ENCODE results near the gene PLAAT4. TPM values are rescaled to one million over a fixed set of nuclear protein-coding genes. Genes with fewer than 3 reads are reported as not detected.
A peak's percentile ranks its signal among the peaks of the same experiment; 100 is the strongest.

The PLAAT4 gene
- total RNA-seq: 10 to 100 TPM in 1 of 2 donors, 1 to 10 TPM in 1; 9.8 to 14.2 TPM
- polyA plus RNA-seq (ENCODE audit: insufficient read depth, low read depth, low replicate concordance): 35.0 TPM
- long read RNA-seq, donor 1, transcript RARRES3-201 (4 exons, 749 nt): major isoform, 12 of 176 reads
- long read RNA-seq, donor 1, partial matches to known transcripts: 31 of 176 reads
- long read RNA-seq, donor 1, other reads (novel, unspliced or antisense): 133 of 176 reads
- long read RNA-seq, donor 2, partial matches to known transcripts: 6 of 10 reads
- long read RNA-seq, donor 2, other reads (novel, unspliced or antisense): 0 of 10 reads

DNA sequence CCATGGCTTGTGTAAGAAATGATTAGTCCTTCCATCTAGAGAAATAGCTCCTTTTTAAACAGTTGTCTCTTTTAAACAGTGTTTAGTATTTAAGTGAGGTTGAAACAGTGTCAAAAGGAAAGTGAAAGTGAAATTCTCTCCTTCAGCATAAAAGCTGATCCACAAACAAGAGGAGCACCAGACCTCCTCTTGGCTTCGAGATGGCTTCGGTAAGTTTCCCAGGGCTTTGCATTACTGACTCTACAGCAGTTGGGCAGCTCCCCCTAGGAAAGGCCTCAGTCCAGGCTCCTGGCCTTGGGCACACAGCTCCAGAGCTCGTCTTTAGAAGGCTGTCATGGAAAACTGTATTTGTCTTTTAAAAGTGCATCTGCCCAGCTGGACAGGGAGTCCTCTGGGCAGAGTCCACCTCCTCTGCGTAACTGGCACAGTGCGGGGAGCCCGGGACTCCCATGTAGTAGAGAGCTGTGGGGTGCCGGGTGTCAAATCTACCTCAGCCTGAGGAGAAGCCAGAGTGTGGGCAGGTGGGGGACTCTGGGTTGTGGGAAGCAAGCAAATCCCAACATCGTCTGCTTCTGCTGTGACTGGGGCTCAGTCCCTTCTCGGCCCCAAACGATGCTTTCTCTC, at the start of gene PLAAT4:
Gene PLAAT4 (plus strand): TSS at position 140 of the 624 bp plus-strand sequence. CDS start 61 bp downstream, at position 201.
- peak; percentile 61 for DNase-seq
- 38% methylated on average over 6 to 10 of the region's 10 CpGs for WGBS, 2 donors

GRCh38 chr11:63488789-63489188, 47.8 kb upstream of the PLAAT4 start:
- H3K36me3 ChIP-seq (ENCODE audit: low read depth, missing control alignments): no peaks in the 10 kb centered on the region
- TF ChIP-seq, protein P1, sequence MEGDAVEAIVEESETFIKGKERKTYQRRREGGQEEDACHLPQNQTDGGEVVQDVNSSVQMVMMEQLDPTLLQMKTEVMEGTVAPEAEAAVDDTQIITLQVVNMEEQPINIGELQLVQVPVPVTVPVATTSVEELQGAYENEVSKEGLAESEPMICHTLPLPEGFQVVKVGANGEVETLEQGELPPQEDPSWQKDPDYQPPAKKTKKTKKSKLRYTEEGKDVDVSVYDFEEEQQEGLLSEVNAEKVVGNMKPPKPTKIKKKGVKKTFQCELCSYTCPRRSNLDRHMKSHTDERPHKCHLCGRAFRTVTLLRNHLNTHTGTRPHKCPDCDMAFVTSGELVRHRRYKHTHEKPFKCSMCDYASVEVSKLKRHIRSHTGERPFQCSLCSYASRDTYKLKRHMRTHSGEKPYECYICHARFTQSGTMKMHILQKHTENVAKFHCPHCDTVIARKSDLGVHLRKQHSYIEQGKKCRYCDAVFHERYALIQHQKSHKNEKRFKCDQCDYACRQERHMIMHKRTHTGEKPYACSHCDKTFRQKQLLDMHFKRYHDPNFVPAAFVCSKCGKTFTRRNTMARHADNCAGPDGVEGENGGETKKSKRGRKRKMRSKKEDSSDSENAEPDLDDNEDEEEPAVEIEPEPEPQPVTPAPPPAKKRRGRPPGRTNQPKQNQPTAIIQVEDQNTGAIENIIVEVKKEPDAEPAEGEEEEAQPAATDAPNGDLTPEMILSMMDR (IDR thresholded peaks at IDR 0.05): no peak
- TF ChIP-seq POLR2A (IDR thresholded peaks at IDR 0.05): no peak
- H3K9me3 ChIP-seq: no peaks in the 10 kb centered on the region
- WGBS, 2 donors: 45 to 46% methylated on average over 1 of the region's 1 CpG
- intact Hi-C loops (cut with DNase I; ENCODE audit: low total_unique reads): loop anchor here (10.0 kb wide), 1 partner anchor 146 kb away; no protein-coding TSS in a partner anchor
- H3K4me1 ChIP-seq: peaks cover 18% of the 10 kb centered on the region
- DNase-seq: no peak
- H3K4me3 ChIP-seq: no peak overlapping the region
- H3K27me3 ChIP-seq: no peaks in the 10 kb centered on the region
- H3K27ac ChIP-seq: peak overlapping the region in 1 of 2 donors; percentile 56

More for the DNA sequence above, at the start of gene PLAAT4:
- no peak for TF ChIP-seq POLR2A (IDR thresholded peaks at IDR 0.05)
- TF ChIP-seq, protein P1 (IDR thresholded peaks at IDR 0.05): no peak
- Histone ChIP-seq H3K9me3 (no peaks in the 10 kb centered on the region), H3K36me3 (ENCODE audit: low read depth, missing control alignments) (no peaks in the 10 kb centered on the region), H3K4me3 (peak within 1 kb of the TSS; percentile 34 to 40), H3K27me3 (no peaks in the 10 kb centered on the region), H3K4me1 (peaks cover 22% of the 10 kb centered on the region), H3K27ac (peak within 1 kb of the TSS; percentile 63 to 75)
- intact Hi-C loops (cut with DNase I; ENCODE audit: low total_unique reads): no loop called here

DNA sequence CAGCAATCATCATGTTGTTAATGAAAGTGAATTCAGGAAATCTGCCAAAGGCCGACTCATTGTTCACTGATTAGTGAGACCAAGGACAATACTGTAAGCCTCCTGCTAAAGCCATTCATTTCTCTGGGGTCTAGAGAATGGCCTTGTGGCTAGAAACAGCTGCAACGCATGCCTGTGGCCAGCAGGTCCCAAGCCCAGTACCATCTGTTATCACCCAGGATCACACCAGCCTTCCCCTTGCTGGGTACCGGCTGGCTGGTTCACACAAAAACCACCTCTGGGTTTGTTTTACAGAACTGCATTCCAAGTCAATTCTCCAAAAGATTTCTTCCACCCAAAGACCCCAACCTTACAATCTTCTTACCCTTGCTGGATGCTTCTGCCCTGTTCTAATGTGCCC, 46.7 kb upstream of the PLAAT4 start:
- TF ChIP-seq POLR2A (IDR thresholded peaks at IDR 0.05): no peak
- TF ChIP-seq, protein P1 (IDR thresholded peaks at IDR 0.05): no peak
- Histone ChIP-seq H3K27ac (peak overlapping the region; percentile 56 to 93), H3K9me3 (no peaks in the 10 kb centered on the region), H3K27me3 (no peaks in the 10 kb centered on the region), H3K36me3 (ENCODE audit: low read depth, missing control alignments) (no peaks in the 10 kb centered on the region), H3K4me1 (peaks cover 26% of the 10 kb centered on the region), H3K4me3 (peak overlapping the region; percentile 48 to 71)
- intact Hi-C loops (cut with DNase I; ENCODE audit: low total_unique reads): loop anchor here (10.0 kb wide), 1 partner anchor 145 kb away; no protein-coding TSS in a partner anchor
- peak; percentile 49 for DNase-seq
- 31 to 33% methylated on average over 3 of the region's 3 CpGs for WGBS, 2 donors

- Histone ChIP-seq H3K4me3 (peak within 1 kb of the TSS; percentile 48 to 71), H3K4me1 (peaks cover 27% of the 10 kb centered on the region), H3K9me3 (no peaks in the 10 kb centered on the region), H3K36me3 (ENCODE audit: low read depth, missing control alignments) (no peaks in the 10 kb centered on the region), H3K27ac (peak within 1 kb of the TSS; percentile 56 to 93), H3K27me3 (no peaks in the 10 kb centered on the region)
- peak; percentile 71 for DNase-seq
- WGBS, 2 donors: 2 to 9% methylated on average over 23 to 58 of the region's 60 CpGs
- TF ChIP-seq, protein P1 (IDR thresholded peaks at IDR 0.05): no peak
- no peak for TF ChIP-seq POLR2A (IDR thresholded peaks at IDR 0.05)
- intact Hi-C loops (cut with DNase I; ENCODE audit: low total_unique reads): no loop called here
Observed at GRCh38 chr11:63490551-63491239, 45.9 kb upstream of the PLAAT4 start, which contains the start of gene PLAAT5. Gene PLAAT5 (minus strand): TSS chr11:63491167. CDS start chr11:63491034, 133 bp downstream.
